NCI-H187 (cell line): ENCODE measurements around the gene AVEN.
"Not testable (repeated sequence)": the region's sequence is repeated elsewhere in the genome, so short reads cannot be mapped to it uniquely, and the experiment has no call there.

Source experiments
- DNase-seq, 2 experiments: peaks; one replicate each; lab custom pipeline; 2025; lab: John Stamatoyannopoulos, UW

The AVEN gene

DNA sequence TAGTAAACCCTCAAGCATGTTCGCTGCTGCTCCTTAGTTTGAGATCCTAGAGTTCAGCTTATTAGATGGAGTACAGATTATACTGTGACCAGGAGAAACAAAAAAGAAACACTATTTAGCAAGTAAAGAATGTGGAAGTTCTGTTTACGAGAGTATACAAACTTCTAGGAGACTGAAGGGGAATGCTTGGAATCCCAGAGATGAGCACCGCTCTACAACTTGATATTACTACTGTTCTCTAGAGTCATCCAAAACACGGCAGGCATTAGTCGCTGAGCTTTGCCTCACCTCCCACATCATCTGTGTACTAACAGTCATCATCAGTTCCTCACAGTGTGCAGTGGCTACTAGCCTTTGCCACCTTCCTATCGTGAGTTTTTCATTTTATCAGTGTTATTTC is 192.1 kb downstream of the AVEN start:
- DNase-seq = no peak

- DNase-seq = no peak
These were observed 192.9 kb downstream of the AVEN start for GRCh38 chr15:33846142-33846541.

GRCh38 chr15:33844597-33844996 is 194.4 kb downstream of the AVEN start:
- no peak for DNase-seq

- DNase-seq = no peak
These were observed 194.8 kb downstream of the AVEN start for GRCh38 chr15:33844186-33844585.

DNA sequence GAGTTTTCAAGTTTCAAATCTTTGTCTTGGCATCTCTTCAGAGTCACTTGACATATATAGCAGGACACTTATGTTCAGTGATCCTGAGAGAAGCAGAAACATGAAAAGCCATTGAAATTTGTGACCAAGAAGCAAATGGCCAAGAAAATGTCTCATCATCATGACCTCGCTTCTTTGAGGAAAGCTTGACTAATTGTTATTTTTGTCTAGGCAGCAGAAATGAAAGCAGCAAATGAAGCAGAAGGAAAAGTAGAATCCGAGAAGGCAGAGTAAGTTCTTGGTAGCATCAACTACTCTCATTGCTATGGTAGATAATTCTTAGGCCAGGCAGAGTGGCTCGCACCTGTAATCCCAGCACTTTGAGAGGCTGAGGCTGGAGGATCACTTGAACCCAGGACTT is 198.4 kb downstream of the AVEN start:
- no peak for DNase-seq

DNA sequence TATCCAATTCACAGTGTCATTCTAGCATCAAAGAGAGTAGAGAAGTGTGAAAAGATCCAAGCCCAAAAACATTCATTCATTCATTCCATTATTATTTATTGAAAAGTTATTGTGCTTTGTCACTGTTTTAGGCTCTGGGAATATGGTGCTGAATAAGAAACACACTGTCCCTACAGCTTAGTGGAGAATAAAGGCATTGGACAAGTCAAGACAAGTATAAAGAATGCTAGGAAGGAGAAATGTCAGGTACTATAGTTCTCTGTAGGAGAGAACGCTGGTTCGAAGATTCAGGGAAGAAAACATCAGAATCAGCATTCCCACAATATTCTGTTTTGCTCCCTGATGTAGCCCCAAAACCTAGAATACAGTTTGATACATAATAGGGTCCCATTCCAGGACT is 199.5 kb downstream of the AVEN start:
- DNase-seq = no peak

GRCh38 chr15:33837294-33837693 is 201.7 kb downstream of the AVEN start:
- no peak for DNase-seq

DNA sequence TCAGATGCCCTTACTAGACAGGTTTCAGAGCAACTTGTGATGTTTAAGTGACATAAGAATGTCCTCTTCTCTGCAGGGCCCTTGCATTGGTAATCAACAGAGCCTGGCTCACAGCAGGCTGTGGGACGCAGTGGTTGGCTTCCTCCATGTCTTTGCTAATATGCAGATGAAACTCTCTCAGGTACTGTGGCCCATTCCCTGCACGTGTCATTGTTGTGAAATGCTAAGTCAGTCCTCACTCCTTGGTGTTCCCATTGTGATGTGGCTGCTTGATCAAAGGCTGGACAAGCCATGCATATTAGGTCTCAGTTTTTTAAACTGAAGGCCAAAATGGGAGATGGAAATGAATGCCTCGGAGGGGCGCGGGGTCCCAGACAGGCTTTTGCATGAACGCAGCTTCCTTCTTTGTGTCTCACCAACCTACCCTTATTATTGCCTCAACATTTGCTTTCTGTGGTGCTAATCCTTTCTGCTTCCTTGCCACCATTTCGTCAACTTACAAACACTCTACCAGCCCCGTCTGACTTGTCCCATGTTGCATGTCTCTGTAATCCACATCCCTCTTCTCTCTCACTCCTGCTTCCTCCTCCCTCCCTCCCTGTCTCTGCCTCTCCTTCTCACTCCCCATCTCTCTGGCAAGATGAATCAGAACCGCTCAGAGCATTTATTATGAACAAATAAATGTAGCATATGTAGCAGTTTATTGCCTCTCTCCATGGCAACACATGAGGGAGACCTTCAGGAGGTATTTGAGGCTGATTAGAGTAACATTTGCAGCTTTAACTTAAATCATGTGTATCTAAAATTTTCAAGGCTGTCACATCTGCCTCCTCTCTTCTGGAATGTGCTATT is 203.9 kb downstream of the AVEN start:
- DNase-seq = no peak

GRCh38 chr15:33831646-33832045 is 207.4 kb downstream of the AVEN start:
- no peak for DNase-seq

GRCh38 chr15:33830351-33830750 is 208.7 kb downstream of the AVEN start:
- no peak for DNase-seq

DNA sequence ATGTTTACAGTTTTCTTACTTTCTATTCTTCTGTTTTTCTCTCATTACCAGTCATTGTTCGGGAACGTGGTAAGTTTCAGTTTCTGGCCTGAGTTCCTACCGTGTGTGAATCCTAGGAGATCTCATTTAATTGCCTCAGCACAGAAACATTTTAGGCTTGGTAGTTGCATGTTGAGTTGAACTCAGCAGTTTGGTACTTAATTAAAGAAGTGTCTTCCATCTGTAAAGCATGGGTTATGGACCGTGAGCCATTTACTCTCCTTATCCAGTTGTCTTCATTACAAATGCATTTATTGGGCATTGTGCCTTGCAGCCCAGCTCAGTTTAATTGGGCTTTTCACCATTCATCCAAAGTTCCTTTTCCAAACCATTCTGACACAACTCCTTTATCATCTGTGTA is 212.8 kb downstream of the AVEN start:
- DNase-seq = no peak

DNA sequence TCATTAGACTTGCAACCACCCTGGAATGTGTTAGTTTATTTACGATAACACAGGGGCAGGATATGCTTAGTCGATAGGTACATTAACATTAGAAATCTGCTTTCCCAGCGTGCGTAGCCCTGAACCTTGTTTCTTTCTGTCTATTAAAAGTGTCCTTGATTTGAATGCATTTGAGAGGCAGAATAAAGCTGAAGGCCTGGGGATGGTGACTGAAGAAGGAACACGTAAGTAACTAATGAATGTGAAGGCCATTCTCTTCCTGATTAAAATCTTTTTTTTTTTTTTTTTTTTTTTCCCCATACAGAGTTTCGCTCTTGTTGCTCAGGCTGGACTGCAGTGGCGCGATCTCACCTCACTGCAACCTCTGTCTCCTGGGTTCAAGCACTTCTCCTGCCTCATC is 213.6 kb downstream of the AVEN start:
- DNase-seq = no peak

- DNase-seq = no peak
These were observed 215.9 kb downstream of the AVEN start for GRCh38 chr15:33823119-33823518.

GRCh38 chr15:33822479-33822878 is 216.5 kb downstream of the AVEN start:
- no peak for DNase-seq

DNA sequence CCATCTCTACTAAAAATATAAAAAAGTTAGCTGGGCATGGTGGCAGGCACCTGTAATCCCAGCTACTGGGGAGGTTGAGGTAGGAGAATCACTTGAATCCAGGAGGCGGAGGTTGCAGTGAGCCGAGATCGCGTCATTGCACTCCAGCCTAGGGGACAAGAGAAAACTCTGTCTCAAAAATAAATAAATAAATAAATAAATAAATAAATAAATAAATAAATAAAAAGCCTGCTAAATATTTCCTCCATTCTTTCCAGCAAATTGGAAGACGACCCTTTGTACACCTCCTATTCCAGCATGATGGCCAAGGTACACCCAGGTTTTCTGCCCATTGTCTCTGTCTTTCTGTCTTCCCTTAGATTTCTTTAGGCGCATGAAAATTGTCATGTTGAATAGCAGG is 219.5 kb downstream of the AVEN start:
- DNase-seq = not testable (repeated sequence)
